Measurements from ENCODE around the gene RGS12. TPM values are rescaled to one million over a fixed set of nuclear protein-coding genes. Genes with fewer than 3 reads are reported as not detected.

RGS12 gene
- total and polyA plus RNA-seq, 2 experiments from 2014 or later = 8.0 to 19.0 TPM

- TF ChIP-seq EZH2phosphoT487 (IDR thresholded peaks at IDR 0.05; ENCODE audit: unreplicated experiment) = no peak
- TF ChIP-seq CTCF (conservative IDR thresholded peaks at IDR 0.05; ENCODE audit: low read depth in 2 of 2) = no peak
- TF ChIP-seq ZNF331 (CRISPR knock-in tag; IDR thresholded peaks at IDR 0.05; ENCODE audit: low read depth) = no peak
- TF ChIP-seq ETS1 (IDR thresholded peaks at IDR 0.05) = no peak
- TF ChIP-seq ZNF114 (CRISPR knock-in tag; IDR thresholded peaks at IDR 0.05) = no peak
- no peak for TF ChIP-seq STAT1 (IDR thresholded peaks at IDR 0.05; ENCODE audit: unreplicated experiment)
- TF ChIP-seq EZH2 (IDR thresholded peaks at IDR 0.05; ENCODE audit: low read depth, unreplicated experiment) = no peak
- TF ChIP-seq JUNB (IDR thresholded peaks at IDR 0.05; ENCODE audit: unreplicated experiment) = no peak
Measured at GRCh38 chr4:3269991-3270611, 22.7 kb upstream of the RGS12 start (continued).

GRCh38 chr4:3271131-3271530 lies 21.7 kb upstream of the RGS12 start:
- Mint-ChIP-seq H3K36me3 (ENCODE audit: low read depth) (no peaks in the 10 kb centered on the region), H3K9me3 (no peaks in the 10 kb centered on the region), H3K4me3 (no peak overlapping the region), H3K4me1 (peaks cover 12% of the 10 kb centered on the region), H3K27me3 (ENCODE audit: insufficient read depth, low read depth, poor library complexity) (no peaks in the 10 kb centered on the region), H3K27ac (no peak overlapping the region)
- Histone ChIP-seq H3K27me3 (ENCODE audit: insufficient read depth) (no peaks in the 10 kb centered on the region), H3F3A (replicated peaks; ENCODE audit: low read depth) (no peaks in the 10 kb centered on the region), H3K27ac (ENCODE audit: low read depth) (no peak overlapping the region), H4K20me1 (replicated peaks; ENCODE audit: insufficient read depth) (no peaks in the 10 kb centered on the region), H3K79me2 (replicated peaks; ENCODE audit: insufficient read depth) (no peaks in the 10 kb centered on the region), H3K9me2 (ENCODE audit: insufficient read depth) (no peaks in the 10 kb centered on the region), H3K4me2 (no peak overlapping the region), H3K36me3 (ENCODE audit: insufficient read depth) (no peaks in the 10 kb centered on the region), H2AFZ (no peak overlapping the region), H3K4me1 (ENCODE audit: insufficient read depth) (no peaks in the 10 kb centered on the region), H3K4me3 (no peak overlapping the region)
- ATAC-seq = no peak
- DNase-seq (ENCODE audit: low spot score) = no peak
- TF ChIP-seq JUNB (IDR thresholded peaks at IDR 0.05; ENCODE audit: unreplicated experiment) = no peak
- no peak for TF ChIP-seq EZH2phosphoT487 (IDR thresholded peaks at IDR 0.05; ENCODE audit: unreplicated experiment)
- TF ChIP-seq ZNF462 (CRISPR knock-in tag; IDR thresholded peaks at IDR 0.05) = no peak
- no peak for TF ChIP-seq CREB1 (CRISPR knock-in tag; IDR thresholded peaks at IDR 0.05; ENCODE audit: low read depth)
- TF ChIP-seq STAT1 (IDR thresholded peaks at IDR 0.05; ENCODE audit: unreplicated experiment) = no peak
- TF ChIP-seq REST (IDR thresholded peaks at IDR 0.05; ENCODE audit: unreplicated experiment) = no peak
- TF ChIP-seq ZNF331 (CRISPR knock-in tag; IDR thresholded peaks at IDR 0.05; ENCODE audit: low read depth) = no peak
- no peak for TF ChIP-seq EZH2 (IDR thresholded peaks at IDR 0.05; ENCODE audit: low read depth, unreplicated experiment)
- TF ChIP-seq ZNF114 (CRISPR knock-in tag; IDR thresholded peaks at IDR 0.05) = no peak
- TF ChIP-seq NANOG (IDR thresholded peaks at IDR 0.05; ENCODE audit: borderline replicate concordance) = no peak

Data from GM23338 (cell line).